Lower leg skin (tissue), 3 donors: ENCODE measurements around the gene RAD51B.

Experiments
- CTCF ChIP-seq, 3 donors: fragments of 450-650 bp; IDR thresholded peaks; one replicate each; pipeline ENCODE4 v1.5.1; 2016; ENCODE audit warnings: antibody characterized with exemption in 3 of 3, mild to moderate bottlenecking in 3 of 3, moderate library complexity in 2 of 3
- POLR2A ChIP-seq, 2 donors: fragments of 450-650 bp; IDR thresholded peaks; one replicate each; pipeline ENCODE4 v1.6.1; 2016 to 2017; ENCODE audit warnings: antibody characterized with exemption in 2 of 2, mild to moderate bottlenecking in 1 of 2, moderate library complexity in 1 of 2

GRCh38 chr14:68521961-68522509, 702.5 kb downstream of the RAD51B start:
- TF ChIP-seq CTCF (IDR thresholded peaks at IDR 0.05) = no peak
- TF ChIP-seq POLR2A (IDR thresholded peaks at IDR 0.05) = no peak
